DMS53 treated with DMSO at 0.1 percent for 48 hours (cell line): ENCODE results near the gene EMSY.
"Not testable (repeated sequence)": the region's sequence is repeated elsewhere in the genome, so short reads cannot be mapped to it uniquely, and the experiment has no call there.

Experiments
- DNase-seq: peaks from one replicate; lab custom pipeline; 2025; ENCODE audit not compliant: unreplicated experiment; lab: John Stamatoyannopoulos, UW

Gene EMSY

DNA sequence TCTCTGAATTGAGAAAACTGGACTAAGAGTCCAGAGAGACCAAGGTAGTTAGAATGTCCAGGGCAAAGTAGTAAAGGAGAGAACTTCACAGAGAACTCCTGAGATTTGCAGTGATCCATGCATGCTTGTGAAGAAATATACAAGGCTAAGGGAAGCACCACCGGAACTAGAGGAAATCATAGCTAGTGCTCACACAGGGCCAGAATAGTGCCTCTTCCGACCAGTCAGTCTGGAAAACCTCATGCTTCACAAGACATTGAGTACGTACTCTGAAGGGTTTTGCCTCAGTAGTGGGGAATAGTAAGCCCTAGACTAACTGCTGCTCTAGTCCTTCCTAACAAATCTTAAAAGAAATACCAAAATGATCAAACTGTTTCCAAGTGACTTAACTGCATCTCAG lies 117.7 kb downstream of the EMSY start:
- DNase-seq: no peak

DNA sequence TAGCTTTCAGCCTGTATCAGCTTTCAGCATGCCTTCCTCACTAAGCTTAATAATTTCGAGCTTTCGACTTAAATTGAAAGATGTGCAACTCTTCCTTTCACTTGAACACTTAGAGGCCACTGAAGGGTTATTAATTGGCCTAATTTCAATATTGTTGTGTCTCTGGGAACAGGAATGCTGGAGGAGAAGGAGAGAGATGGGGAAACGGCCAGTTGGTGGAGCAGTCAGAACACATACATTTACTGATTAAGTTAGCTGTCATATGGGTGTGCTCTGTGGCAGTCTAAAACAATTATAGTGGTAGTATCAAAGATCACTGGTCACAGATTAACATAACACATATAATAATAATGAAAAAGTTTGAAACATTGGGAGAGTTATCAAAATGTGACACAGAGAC lies 119.5 kb downstream of the EMSY start:
- no peak for DNase-seq

DNA sequence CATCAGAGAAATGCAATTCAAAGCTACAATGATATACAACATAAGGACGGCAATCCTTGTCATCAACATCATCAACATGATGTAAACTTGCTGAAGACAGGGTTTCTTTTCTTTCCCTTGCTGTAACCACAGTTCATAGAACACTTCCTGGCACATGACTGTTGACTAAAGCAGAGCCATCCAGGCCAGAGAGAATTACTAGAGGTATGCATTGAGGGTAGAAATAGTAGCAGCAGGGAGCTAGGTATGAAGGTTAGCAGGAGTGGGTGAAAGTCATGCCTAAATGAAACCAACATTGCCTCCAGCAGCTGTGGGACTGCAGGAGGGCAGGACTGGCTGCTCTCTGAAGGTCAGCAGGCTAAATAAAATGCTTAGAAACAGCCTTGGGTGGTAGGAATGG lies 122.0 kb downstream of the EMSY start:
- no peak for DNase-seq

DNA sequence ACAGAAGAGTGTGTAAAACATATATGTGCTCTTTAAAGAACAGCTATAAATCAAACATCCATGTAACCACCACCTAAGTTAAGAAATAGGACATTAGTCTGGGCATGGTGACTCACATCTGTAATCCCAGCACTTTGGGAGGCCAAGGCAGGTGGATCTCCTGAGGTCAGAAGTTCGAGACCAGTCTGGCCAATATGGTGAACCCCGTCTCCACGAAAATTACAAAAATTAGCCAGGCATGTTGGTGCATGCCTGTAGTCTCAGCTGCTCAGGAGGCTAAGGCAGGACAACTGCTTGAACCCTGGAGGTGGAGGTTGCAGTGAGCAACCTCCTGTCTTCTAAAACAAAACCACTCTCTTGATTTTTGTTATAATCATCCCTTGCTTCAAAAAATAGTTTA lies 122.4 kb downstream of the EMSY start:
- no peak for DNase-seq

DNA sequence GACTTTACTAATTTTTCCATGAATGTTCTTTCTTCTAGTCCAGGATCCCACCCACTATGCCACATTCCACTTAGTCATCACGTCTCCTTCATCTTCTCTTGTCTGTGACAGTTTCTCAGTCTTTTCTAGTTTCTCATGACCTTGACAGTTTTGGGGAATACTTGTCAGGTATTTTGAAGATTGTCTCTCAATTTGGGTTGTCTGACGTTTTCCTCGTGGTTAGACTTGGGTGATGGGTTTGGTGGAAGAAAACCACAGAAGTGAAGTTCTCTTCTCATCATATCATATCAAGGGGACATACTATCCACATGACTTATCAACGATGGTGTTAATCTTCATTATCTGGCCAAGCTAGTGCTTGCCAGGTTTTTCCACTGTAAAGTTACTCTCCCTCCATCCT lies 123.3 kb downstream of the EMSY start:
- no peak for DNase-seq

DNA sequence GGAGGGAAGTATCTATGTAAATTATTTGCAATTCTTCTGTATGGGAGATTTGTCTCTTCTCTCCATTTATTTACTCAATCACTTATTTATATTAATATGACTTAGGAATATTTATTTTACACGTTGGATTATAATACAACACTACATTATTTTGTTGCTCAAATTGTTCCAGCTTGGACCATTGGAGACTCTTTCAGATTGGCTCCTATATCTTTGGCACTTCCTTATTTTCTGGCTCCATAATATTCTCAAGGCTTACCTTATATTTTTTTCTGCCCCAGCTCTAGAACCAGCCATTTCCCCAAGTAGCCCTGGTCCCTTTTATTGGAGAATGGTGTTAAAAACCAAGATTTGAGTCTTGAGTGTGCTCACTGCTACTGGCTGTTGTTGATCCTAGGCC lies 123.8 kb downstream of the EMSY start:
- DNase-seq: no peak

DNA sequence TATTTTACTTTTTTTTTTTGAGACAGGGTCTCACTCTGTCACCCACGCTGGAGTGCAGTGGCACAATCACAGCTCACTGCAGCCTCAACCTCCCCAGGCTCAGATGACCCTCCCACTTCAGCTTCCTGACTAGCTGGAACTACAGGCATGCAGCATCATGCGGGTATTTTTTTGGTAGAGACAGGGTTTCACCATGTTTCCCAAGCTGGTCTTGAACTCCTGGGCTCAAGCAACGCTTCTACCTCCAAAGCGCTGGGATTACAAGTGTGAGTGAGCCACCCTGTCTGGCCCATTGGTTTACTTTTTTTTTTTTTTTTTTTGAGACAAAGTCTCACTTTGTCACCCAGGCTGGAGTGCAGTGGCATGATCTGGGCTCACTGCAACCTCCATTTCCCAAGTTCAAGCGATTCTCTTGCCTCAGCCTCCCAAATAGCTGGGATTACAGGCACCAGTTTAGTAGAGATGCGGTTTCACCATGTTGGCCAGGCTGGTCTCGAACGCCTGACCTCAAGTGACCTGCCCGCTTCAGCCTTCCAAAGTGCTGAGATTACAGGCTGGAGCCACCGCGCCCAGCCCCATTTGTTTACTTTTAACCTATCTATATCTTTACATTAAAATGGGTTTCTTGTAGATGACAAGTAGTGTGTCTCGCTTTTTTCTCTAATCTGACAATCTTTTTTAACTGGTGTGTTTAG lies 127.5 kb downstream of the EMSY start:
- not testable (repeated sequence) for DNase-seq

DNA sequence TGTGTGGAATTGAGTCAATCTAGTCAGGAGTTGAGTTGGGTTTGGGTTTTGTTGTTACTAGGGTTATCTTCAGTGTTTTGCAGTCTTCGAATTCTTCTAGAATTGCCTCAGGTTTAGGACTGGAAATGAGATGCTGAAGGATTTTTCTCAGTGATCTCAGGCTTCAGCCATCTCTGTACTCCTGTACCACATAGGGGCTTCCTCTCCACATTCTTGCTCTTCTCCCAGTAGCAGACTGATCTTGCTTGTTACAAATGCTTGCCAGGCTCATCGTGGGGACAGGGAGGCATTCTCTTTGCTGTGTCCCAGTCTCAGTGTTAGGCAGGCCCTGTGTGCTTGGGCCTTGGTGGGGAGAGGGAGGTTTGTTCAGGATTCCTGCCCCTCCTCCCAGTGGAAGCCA lies 129.6 kb downstream of the EMSY start:
- DNase-seq: no peak

DNA sequence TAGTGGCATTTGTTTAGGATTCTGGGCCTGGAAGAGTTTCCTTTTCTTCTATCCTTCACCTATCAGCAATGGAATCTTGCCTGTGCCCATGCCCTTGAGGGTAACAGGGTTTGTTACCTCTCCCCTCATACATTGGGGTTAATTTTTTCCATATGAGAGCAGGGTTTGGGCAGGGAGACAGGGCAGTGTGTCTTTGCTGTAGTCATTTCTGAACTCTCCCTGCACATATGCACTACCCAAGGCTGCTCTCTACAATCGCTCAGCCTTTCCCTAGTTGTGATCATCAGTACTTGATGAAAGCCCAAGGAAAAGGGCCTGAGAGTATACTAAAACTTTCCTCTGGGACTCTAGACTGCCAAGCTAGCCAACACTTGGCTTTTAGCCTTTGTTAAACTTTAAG lies 130.1 kb downstream of the EMSY start:
- no peak for DNase-seq

DNA sequence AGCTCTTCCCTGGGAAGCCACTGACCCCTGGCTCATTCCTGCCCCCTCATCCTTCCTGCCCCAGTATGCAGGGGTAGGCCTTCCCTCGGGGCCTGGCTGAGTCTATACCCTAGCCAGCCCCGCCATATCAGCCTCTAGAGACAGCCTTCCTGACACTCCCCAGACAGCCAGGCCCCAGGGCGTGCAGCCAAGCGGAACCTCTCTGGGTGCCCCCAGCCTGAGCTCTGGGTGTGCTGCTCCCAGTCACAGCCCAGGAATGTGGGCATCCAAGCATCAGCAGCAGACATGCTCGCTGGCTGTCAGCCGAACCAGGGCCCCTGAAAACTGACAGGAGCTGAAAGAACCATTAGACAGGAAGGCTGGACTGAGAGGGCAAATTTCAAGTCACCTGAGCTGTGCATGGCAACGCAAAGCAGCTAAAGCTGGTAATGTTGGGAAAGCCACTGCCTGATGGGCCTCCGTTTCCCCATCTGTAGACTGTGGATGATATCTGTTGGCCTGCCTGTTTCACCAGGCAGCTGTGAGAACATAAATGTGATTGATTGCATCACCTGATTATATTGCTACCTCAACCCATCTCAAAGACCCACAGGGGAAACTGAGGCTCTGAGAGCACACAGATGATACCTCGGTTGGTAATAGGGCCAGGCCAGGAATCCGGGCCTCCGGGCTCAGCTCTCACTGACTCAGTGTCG lies 132.6 kb downstream of the EMSY start:
- no peak for DNase-seq

DNA sequence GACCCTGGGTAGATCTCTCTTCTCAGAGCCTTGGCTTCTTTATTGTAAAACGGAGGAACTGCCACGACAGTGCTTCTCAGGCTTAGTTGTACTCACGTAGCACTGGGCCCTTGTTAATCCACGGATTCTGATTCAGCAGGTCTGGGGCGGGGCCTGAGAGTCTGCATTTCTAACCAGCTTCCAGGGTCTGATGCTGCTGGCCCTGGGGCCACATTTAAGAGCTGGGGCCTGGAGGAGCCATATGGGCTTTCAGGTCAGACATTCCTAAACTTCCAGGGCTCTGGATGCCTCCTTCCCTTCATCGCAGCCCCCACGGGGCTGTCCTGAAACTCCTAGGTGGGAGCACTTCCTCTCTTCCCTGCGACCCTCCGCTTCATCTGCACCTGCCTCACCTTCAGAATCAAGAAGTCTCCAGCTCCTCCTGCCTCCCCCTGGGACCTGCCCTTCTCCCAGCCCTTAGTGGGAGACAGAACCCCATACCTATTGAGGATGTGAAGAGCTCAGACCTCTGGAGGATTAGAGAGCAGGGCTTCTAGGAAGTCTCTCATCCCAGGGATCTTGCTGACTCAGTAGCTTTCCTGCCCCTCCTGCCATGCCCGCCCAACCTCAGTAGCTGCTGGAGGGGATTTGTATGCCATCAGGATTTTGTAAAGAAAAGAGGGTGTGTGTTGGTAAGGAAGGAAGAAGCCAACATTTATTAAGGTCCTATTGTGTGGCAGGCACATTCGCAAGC lies 133.3 kb downstream of the EMSY start:
- DNase-seq: no peak

DNA sequence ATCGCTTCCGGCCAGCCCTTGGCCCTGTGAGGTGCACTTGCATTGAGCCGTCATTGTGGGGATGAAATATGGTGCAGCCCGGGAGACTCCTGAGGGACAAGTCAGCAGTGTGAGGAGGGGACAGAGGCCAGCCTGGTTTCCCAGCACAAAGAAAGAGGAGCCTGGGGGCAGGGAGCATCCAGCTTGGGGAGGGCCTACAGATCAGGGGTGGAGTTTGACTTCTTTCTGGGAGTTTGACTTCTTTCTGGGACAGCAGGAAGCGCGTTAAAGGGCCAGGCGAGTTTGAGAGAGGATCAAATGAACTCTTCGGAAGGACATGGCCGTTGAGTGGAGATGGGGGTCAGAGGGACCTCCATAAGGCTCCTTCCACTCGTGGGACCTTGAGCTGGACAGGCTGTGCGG lies 133.8 kb downstream of the EMSY start:
- no peak for DNase-seq

DNA sequence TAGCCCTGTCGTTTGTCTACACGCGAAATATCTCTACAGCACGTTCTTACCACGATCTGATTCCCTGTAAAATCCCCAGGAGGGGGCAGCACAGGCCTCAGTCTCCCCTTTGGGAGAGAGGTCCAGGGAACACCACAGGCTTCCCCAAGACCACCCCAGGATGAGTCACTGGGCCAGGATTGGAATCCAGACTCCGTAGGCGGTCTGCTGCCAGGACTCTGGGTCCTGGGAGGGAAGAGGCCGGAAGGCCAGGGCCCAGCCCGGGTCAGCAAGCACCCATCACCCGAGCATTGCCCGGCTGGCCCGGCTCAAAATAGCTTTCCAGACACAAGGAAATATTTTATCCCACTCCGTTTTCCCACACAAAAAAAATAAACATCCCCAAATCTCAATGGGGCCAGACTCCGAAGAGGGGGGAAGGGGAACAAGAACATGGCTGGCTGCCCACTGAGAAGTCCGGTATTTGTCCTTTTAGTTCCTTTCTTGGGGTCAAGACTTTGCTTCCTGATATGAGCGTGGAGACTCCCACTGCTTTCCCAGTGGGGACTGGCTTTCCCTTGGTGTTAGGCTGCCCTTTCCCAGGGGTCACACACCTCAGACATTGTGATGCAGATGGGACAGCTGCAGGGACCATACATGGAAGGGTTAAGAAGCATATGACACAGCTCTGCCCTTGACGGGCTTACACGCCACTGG lies 134.4 kb downstream of the EMSY start:
- DNase-seq: no peak

DNA sequence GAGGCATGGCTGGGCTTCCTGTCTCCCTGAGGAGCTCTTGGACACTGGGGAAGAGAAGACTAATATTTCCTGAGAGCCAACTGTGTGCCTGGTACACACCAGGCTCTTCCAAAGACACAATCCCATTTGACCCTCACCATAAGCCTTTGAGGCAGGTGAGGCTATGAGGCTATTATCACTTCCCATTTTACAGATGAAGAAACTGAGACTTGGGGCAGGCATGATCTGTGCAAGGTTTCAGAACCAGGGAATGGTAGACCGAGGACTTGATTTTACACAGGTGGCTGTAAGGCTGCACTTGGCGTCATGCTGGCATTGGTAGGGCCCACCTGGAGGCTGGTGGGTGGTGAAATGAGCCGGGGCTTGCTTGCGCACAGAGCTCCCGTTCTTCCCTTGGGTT lies 134.9 kb downstream of the EMSY start:
- DNase-seq: no peak

DNA sequence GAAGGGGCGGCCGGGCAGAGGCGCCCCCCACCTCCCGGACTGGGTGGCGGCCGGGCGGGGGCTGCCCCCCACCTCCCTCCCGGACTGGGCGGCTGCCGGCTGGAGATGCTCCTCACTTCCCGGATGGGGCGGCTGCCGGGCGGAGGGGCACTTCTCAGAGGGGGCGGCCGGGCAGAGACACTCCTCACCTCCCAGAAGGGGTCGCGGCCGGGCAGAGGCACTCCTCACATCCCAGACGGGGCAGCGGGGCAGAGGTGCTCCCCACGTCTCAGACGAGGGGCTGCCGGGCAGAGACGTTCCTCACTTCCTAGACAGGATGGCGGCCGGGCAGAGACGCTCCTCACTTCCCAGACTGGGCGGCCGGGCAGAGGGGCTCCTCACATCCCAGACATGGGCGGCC lies 137.7 kb downstream of the EMSY start:
- not testable (repeated sequence) for DNase-seq

DNA sequence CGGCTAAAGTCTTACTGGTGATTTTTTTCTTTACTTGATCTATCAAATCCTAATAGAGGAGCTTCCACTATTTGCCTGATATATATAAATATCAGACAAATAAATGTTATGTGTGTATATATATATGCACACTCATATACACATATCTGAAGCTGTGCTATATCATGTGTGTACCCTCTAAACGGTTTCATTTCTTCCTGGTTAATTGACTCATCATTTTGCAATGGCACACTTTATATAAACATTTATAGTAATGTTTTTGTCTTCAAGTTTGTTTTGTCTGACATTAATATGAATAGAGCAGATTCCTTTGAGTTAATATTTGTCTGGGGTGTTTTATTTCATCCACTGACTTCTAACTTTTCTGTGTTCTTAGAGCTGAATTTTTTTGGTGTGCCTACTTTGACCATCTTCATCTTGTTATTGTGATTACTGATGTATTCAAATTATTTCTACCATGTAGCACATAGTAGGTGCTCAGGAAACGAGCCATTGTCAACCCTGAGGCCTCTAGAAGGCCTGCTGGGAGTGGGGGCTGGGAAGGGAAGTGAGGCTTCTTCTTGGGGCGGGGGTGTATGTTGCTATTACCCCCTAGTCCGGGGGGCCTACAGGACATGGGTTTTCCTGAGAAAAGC lies 143.1 kb downstream of the EMSY start:
- no peak for DNase-seq

DNA sequence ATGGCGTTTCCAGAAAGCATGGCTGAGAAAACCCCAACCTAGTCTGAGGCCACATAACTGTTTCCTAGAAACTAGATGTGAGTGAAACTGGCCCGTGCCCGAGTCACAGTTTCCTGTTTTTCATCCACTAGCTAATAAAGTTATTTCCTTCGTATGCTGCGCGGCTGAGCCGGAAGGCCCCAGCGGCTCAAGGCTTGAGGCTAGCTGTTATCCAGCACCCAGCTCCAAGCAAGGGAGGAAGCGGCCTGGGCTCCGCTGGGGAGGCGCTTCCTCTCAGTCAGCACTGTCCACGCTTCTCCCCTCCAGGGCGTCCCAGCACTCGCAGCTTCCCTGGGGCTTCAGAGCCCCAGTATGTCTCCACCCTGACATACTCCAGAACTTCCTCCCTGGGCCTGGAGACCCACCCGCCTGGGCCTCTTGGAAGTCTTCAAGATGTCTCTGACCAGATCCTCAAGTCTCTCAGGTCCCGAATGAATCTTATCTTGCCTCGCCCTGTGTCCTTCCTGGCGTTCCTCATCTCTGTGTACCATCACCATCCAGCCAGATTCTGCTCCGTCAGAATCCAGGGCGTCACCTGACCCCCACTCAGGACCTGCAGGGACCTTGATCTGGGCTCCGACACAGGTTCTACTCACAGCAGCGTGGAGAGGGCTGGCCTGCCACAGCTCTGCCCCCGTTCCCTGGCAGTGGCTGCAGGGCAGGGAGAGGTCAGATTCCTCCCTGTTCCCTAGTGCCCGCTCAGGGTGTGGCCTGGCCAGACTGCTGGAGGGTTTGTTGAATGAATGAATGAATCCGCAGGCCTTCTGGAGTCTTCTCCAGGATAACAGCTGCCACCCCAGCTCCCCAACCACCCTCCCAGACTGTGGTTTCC lies 143.9 kb downstream of the EMSY start:
- DNase-seq: no peak

DNA sequence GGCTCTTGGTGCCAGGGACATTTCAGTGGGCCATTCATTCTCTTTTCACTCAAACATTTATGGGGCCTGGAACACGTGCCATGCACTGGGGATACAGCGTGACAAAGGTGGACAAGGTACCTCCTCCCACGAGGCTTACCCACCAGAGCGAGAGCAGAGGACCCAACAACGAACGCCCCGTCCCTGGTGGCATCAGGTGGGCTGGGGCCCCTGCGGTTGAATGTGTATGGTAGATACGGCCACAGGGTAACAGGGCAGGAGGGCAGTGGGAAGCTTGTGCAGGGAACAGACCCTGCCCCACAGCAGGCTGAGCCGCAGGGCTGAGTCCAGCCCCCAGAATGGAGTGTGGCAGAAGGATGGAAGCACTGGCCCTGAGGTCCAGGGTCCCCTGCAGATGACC lies 144.7 kb downstream of the EMSY start:
- DNase-seq: no peak

DNA sequence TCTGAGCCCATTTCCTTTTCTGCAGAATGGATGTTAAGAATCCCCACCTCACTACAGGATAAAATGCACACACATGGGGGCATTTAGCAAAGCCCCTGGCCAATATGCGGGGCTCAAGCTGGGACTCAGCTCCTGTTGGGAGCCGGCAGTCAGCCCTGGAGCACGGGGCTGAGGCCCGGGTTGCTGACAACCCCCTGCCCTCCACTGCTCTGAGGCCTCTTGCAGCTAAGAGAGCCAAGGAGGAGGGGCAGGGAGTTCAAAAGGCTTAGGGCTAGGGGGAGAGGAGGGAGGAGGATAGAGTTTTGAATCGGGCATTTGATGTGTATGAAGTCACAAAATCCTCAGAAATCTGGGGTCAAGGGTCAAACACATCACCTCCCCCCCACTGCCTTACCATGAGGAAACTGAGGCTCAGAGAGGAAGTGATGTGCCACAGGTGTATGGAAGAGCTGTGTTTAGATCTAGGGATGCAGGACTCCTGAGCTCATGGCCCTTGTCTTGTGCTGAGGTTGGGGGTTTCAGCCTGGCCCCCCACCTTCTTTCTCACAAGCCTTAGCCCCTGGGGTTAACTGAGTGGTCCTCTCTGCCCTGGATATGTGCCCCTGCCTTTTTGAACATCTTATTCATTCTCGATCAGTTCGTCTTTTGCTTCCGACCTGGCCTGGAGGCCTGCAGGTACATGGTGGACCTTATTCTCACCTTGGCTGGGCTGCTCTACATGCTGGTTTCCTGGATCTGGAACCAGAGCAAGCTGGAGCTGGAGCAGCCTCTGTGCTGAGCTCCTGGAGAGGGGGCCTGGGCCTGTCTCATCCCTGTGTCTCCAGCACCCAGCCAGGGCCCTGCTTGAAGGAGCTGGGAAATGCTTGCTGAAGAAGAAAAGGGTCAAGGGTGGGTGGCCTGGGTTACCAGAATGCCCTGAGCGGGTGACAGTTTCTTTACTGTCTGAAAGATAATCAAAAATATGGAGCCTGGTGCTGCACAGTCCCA lies 145.4 kb downstream of the EMSY start:
- DNase-seq: no peak
